ENCODE measurements around the gene MGAT4A. TPM values are rescaled to one million over a fixed set of nuclear protein-coding genes. Genes with fewer than 3 reads are reported as not detected.
A peak's percentile ranks its signal among the peaks of the same experiment; 100 is the strongest.
"Not testable (repeated sequence)": the region's sequence is repeated elsewhere in the genome, so short reads cannot be mapped to it uniquely, and the experiment has no call there.

The MGAT4A gene
- total RNA-seq, 1 donor from 2014 or later: 20.0 TPM

DNA sequence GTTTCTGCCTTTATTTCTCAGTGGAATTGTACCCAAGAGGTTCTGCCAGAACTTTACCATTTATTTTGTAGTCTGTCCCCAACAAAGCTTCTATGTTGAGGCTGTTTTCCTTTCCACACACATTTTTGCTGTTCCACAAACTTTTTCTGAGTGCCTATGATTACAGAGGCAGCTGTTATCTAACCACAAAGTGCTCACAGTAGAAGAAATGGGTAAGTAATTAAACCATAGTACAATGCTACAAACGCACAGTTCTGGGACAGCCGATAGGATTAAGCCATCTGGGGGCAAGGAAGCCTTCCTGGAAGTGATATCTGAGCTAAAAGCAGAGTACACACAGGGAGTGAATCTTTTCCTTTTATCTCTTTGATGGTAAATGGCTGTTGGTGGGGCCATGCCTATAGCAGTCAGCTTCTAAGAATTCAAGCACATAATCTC lies 3.9 kb upstream of the MGAT4A start:
- ATAC-seq (ENCODE audit: poor library complexity) (no peak), DNase-seq (no peak)
- intact Hi-C loops (cut with DNase I): loop anchor here (10.0 kb wide), 1 partner anchor 90 kb away; no protein-coding TSS in a partner anchor

- ATAC-seq (ENCODE audit: poor library complexity) (no peak), DNase-seq (no peak)
- intact Hi-C loops (cut with DNase I): loop anchor here (10.0 kb wide), 1 partner anchor 91 kb away; no protein-coding TSS in a partner anchor
These were observed 3.2 kb upstream of the MGAT4A start for GRCh38 chr2:98734162-98734561.

DNA sequence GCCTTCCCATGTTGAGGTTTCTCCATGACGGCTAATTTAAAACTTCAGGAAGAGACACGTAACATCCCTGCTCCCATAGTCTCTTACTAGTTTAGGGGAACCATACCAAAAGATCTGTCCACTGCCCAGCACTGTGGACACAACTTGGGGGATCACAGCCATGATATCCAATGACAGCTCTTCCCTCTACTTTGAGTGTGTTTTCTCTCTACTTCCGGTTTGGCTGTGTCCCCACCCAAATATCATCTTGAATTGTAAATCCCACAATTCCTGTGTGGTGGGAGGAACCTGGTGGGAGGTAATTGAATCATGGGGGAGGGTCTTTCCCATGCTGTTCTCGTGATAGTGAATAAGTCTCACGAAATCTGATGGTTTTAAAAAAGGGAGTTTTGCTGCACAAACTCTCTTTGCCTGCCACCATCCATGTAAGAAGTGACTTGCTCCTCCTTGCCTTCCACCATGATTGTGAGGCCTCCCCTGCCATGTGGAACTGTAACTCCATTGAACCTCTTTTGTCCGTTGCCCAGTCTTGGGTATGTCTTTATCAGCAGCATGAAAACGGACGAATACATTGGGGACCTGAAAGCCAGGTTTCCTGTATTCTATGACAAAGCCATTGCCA lies 1.6 kb upstream of the MGAT4A start:
- ATAC-seq (ENCODE audit: poor library complexity) (no peak), DNase-seq (no peak)
- intact Hi-C loops (cut with DNase I): loop anchor here (10.0 kb wide), 1 partner anchor 92 kb away; no protein-coding TSS in a partner anchor

DNA sequence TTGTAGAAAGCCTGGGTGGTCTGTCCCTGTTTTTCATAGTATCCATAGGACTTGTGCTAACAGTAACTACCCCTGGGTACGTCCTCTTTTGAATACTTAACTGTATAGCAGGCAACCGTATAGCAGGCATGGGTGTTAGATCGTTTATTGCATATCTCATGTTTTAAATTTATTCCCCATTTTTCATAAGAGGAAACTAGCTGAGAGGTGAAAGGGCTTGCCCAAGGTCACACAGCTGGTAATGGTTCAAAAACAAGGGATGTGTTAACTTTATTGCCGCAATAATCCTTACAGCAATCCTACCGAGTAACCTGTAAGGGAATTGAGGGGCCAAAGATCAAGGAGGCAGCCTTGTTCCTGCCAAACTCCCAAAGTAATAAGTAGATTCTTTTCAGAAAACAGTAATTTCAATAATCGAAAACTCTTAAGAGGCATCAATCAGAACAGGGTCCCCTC lies 990 bp upstream of the MGAT4A start:
- DNase-seq (no peak), ATAC-seq (ENCODE audit: poor library complexity) (no peak)
- intact Hi-C loops (cut with DNase I): loop anchor here (2.0 to 10.0 kb wide), 2 partner anchors 81 to 93 kb away; no protein-coding TSS in a partner anchor

GRCh38 chr2:98730707-98731040 lies 258 bp downstream of the MGAT4A start:
- intact Hi-C loops (cut with DNase I): loop anchor here (2.0 to 10.0 kb wide), 2 partner anchors 80 to 94 kb away; no protein-coding TSS in a partner anchor
- ATAC-seq (ENCODE audit: poor library complexity) (peak; percentile 45), DNase-seq (peak; percentile 80)

- intact Hi-C loops (cut with DNase I): loop anchor here (2.0 to 10.0 kb wide), 2 partner anchors 79 to 95 kb away; no protein-coding TSS in a partner anchor
- DNase-seq: peak; percentile 57
- ATAC-seq (ENCODE audit: poor library complexity): peak; percentile 18
These were observed 752 bp downstream of the MGAT4A start for GRCh38 chr2:98730053-98730706.

- ATAC-seq (ENCODE audit: poor library complexity) (no peak), DNase-seq (no peak)
- intact Hi-C loops (cut with DNase I): loop anchor here (2.0 to 10.0 kb wide), 2 partner anchors 79 to 95 kb away; no protein-coding TSS in a partner anchor
These were observed 1.3 kb downstream of the MGAT4A start for GRCh38 chr2:98729652-98730051.

DNA sequence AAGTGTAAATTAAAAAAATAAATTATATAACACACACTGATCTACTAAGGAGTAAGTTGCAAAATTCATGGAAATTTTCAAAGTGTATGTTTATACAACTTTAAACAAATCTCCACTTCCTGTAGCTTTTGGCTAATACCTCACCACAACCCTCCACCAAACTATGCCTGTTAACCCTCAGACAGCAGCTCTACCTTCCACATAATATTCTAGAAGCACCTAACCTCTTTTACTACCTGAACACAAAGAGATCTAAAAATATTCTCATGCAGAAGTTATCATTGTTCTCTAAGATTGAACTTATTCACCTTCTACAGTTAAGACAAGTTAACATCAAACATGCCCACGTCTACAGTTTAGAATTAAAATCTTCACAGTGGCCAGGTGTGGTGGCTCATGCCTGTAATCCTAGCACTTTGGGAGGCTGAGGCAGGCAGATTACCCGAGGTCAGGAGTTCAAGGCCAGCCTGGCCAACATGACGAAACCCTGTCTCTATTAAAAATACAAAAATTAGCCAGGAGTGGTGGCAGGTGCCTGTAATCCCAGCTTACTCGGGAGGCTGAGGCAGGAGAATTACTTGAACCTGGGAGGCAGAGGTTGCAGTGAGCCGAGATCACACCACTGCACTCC lies 2.7 kb downstream of the MGAT4A start:
- DNase-seq; ATAC-seq (ENCODE audit: poor library complexity); intact Hi-C loops (cut with DNase I): not testable (repeated sequence)

DNA sequence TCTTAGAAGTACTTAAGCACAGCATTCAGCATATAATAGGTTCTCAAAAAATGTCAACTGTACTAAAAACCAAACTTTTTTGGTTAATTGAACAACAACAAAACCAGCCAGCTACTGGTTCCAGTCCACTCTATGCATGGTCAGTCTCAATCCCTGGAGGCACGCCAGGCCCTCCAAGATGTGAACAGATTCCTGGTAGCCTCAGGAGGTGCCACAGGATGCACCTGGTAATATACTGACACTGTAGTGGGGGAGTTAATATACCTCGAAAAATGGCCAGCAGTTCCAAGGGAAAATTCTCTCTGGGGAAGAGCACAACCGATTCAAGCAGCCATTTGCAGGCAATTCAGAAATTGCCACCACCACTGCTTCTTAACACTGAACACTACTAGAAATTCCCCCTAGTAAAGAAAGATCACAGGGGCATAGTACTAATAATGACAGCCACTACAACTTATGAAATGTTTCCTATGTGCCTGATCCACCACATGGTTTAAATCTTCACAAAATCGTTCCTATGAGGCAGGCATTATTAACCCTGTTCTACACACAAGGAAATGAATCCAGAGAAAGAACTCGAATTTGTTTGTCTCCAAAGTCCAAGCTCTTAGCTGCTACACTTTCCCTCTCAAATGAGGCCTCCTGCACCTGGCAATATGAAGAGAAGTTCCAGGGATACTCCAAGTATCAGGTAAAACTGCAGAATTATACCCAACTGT lies 3.4 kb downstream of the MGAT4A start:
- intact Hi-C loops (cut with DNase I): no loop called here
- DNase-seq (peak; percentile 64), ATAC-seq (ENCODE audit: poor library complexity) (no peak)

DNA sequence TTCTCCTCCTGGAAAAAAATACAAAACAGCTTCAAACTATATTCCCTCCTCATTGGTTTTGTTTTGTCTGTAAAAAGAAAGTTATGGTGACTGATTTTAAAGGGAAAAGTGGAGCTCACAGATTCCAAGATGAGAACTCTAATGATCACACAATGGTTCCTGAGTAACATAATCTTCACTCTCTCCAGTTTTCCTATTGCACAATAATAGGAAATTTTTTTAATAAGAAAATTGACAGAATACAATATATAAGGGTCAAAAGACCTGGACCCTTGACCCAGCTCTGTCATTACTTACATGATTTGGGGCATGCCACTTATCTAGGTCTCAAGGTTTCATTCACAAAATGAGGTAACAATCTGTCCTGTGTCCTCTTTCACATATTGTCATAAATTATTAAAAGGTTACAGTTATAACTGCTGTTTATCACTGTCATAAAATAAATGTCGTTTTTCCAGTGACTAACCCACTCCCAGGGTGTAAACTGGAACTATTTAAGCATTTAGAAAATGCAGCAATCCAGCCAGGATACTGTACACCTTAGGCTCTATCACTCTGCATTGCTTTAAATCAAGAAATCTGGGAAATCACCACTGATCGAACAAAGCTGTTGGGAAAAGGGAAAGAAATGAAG lies 4.1 kb downstream of the MGAT4A start:
- intact Hi-C loops (cut with DNase I): no loop called here
- no peak for DNase-seq
- no peak for ATAC-seq (ENCODE audit: poor library complexity)

GRCh38 chr2:98726205-98726604 lies 4.7 kb downstream of the MGAT4A start:
- intact Hi-C loops (cut with DNase I): no loop called here
- DNase-seq (no peak), ATAC-seq (ENCODE audit: poor library complexity) (no peak)

- ATAC-seq (ENCODE audit: poor library complexity): no peak
These were observed 10.6 kb downstream of the MGAT4A start for GRCh38 chr2:98720286-98720685.

GRCh38 chr2:98717621-98718020 lies 13.3 kb downstream of the MGAT4A start:
- ATAC-seq (ENCODE audit: poor library complexity) (peak; percentile 59), DNase-seq (no peak)
- intact Hi-C loops (cut with DNase I): no loop called here

More at GRCh38 chr2:98720286-98720685, 10.6 kb downstream of the MGAT4A start:
- intact Hi-C loops (cut with DNase I): no loop called here
- no peak for DNase-seq

- ATAC-seq (ENCODE audit: poor library complexity): no peak
- intact Hi-C loops (cut with DNase I): no loop called here
- no peak for DNase-seq
These were observed 14.1 kb downstream of the MGAT4A start for GRCh38 chr2:98716786-98717185.

- intact Hi-C loops (cut with DNase I): no loop called here
- DNase-seq: no peak
- no peak for ATAC-seq (ENCODE audit: poor library complexity)
These were observed 15.0 kb downstream of the MGAT4A start for GRCh38 chr2:98715812-98716451.

DNA sequence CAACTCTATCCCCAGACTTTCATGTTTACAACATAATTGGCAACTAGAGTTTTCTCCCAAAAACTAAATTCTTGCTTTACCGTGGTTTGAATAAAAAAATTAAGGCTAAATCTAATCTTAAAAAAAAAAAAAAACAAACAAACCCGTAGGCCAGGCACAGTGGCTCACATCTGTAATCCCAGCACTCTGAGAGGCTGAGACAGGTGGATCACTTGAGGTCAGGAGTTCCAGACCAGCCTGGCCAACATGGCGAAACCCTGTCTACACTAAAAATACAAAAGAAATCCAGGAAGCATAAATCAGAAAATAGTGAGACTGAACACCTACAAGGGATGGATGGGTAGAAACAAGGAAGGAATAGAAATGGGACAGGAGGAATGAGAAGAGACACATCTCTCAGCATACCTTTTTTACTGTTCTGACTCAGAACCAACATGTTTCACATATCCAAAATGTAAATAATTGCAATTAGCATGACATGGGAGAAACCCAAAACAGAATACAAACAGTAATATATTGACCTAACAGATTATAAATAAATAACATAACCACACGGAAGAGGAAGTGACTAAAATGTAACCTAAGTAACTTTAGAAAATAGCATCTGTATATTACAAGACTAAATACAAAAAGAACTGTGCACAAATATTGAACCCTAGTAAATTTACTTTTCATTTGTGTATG lies 17.5 kb downstream of the MGAT4A start:
- intact Hi-C loops (cut with DNase I): no loop called here
- DNase-seq (no peak), ATAC-seq (ENCODE audit: poor library complexity) (no peak)

DNA sequence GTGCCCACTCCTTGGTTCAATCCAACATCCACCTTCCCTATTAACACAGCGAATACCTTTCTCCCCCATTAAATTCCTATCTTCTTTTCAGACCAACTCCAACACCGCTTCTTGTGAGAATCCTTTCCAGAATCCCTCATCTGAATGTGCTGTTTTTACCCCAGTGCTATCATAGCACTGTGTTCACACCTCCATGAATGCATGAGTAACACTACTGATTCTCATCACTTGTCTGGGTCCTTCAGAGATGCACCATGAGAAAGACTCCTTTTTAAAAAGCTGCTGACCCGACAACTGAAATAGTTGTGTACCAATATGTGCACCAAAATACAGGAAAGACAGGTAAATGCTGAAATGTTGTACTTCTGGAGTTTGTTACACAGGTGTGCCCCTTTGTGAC lies 18.8 kb downstream of the MGAT4A start:
- no peak for DNase-seq
- intact Hi-C loops (cut with DNase I): no loop called here
- no peak for ATAC-seq (ENCODE audit: poor library complexity)
